Activated naive CD8-positive, alpha-beta T cell treated with anti-CD3 and anti-CD28 coated beads for 36 hours (primary cell): ENCODE results near the gene HS2ST1. TPM values are rescaled to one million over a fixed set of nuclear protein-coding genes. Genes with fewer than 3 reads are reported as not detected.

Experiments used
- DNase-seq: peaks from one replicate; pipeline ENCODE4 v3.0.0; 2021
- H3K27ac Mint-ChIP-seq: one replicate; pipeline ENCODE4 v1.8.0; 2022; ENCODE audit warnings: mild to moderate bottlenecking, moderate library complexity, mixed read lengths
- H3K27me3 Mint-ChIP-seq: one replicate; pipeline ENCODE4 v1.8.0; 2022; ENCODE audit warnings: mild to moderate bottlenecking, mixed read lengths
- H3K36me3 Mint-ChIP-seq: one replicate; pipeline ENCODE4 v1.8.0; 2021; ENCODE audit warnings: mild to moderate bottlenecking, mixed read lengths
- H3K4me1 Mint-ChIP-seq: one replicate; pipeline ENCODE4 v1.8.0; 2021; ENCODE audit warnings: mixed read lengths
- H3K4me3 Mint-ChIP-seq: one replicate; pipeline ENCODE4 v1.8.0; 2022; ENCODE audit warnings: mild to moderate bottlenecking, moderate library complexity, mixed read lengths
- H3K9me3 Mint-ChIP-seq: one replicate; pipeline ENCODE4 v1.8.0; 2022; ENCODE audit warnings: mixed read lengths
- total RNA-seq, 2 experiments: library from RNA; stranded (reverse); gene quantifications; one replicate each; pipeline ENCODE4 v1.2.3, GENCODE V29; 2021

The HS2ST1 gene
- total RNA-seq, 2 experiments from 2014 or later = 22.9 to 23.8 TPM

- Mint-ChIP-seq H3K36me3 (no peaks in the 10 kb centered on the region), H3K9me3 (no peaks in the 10 kb centered on the region), H3K4me1 (peaks cover 7% of the 10 kb centered on the region), H3K27me3 (peaks cover 24% of the 10 kb centered on the region), H3K27ac (no peak overlapping the region), H3K4me3 (no peak overlapping the region)
- no peak for DNase-seq
Measured at GRCh38 chr1:87127581-87127980, 213.1 kb downstream of the HS2ST1 start.

GRCh38 chr1:87129038-87129437 lies 214.6 kb downstream of the HS2ST1 start:
- Mint-ChIP-seq H3K36me3 (no peaks in the 10 kb centered on the region), H3K4me1 (peaks cover 9% of the 10 kb centered on the region), H3K27ac (no peak overlapping the region), H3K27me3 (peaks cover 38% of the 10 kb centered on the region), H3K9me3 (no peaks in the 10 kb centered on the region), H3K4me3 (no peak overlapping the region)
- DNase-seq = no peak

GRCh38 chr1:87129606-87130005 lies 215.2 kb downstream of the HS2ST1 start:
- peaks cover 39% of the 10 kb centered on the region for H3K27me3 Mint-ChIP-seq
- no peaks in the 10 kb centered on the region for H3K36me3 Mint-ChIP-seq
- H3K4me3 Mint-ChIP-seq = no peak overlapping the region
- H3K4me1 Mint-ChIP-seq = peaks cover 9% of the 10 kb centered on the region
- no peak overlapping the region for H3K27ac Mint-ChIP-seq
- DNase-seq = no peak
- no peaks in the 10 kb centered on the region for H3K9me3 Mint-ChIP-seq

- H3K4me1 Mint-ChIP-seq = peaks cover 9% of the 10 kb centered on the region
- no peak overlapping the region for H3K4me3 Mint-ChIP-seq
- H3K9me3 Mint-ChIP-seq = no peaks in the 10 kb centered on the region
- no peak overlapping the region for H3K27ac Mint-ChIP-seq
- H3K36me3 Mint-ChIP-seq = no peaks in the 10 kb centered on the region
- H3K27me3 Mint-ChIP-seq = peaks cover 47% of the 10 kb centered on the region
- no peak for DNase-seq
Measured at GRCh38 chr1:87130438-87130837, 216.0 kb downstream of the HS2ST1 start.

- Mint-ChIP-seq H3K27me3 (peaks cover 54% of the 10 kb centered on the region), H3K9me3 (no peaks in the 10 kb centered on the region), H3K4me3 (peak overlapping the region; percentile 71), H3K36me3 (no peaks in the 10 kb centered on the region), H3K4me1 (peaks cover 9% of the 10 kb centered on the region), H3K27ac (no peak overlapping the region)
- DNase-seq = peak; percentile 71
Measured at GRCh38 chr1:87131809-87132283, 217.4 kb downstream of the HS2ST1 start.

GRCh38 chr1:87132284-87132870 lies 217.9 kb downstream of the HS2ST1 start:
- Mint-ChIP-seq H3K27me3 (peaks cover 54% of the 10 kb centered on the region), H3K4me3 (peak overlapping the region; percentile 71), H3K4me1 (peaks cover 9% of the 10 kb centered on the region), H3K27ac (no peak overlapping the region), H3K9me3 (no peaks in the 10 kb centered on the region), H3K36me3 (no peaks in the 10 kb centered on the region)
- peak; percentile 6 for DNase-seq

- Mint-ChIP-seq H3K4me3 (no peak overlapping the region), H3K4me1 (peaks cover 9% of the 10 kb centered on the region), H3K9me3 (no peaks in the 10 kb centered on the region), H3K27me3 (peaks cover 54% of the 10 kb centered on the region), H3K27ac (no peak overlapping the region), H3K36me3 (no peaks in the 10 kb centered on the region)
- DNase-seq = no peak
Measured at GRCh38 chr1:87134061-87134460, 219.6 kb downstream of the HS2ST1 start.

- no peak overlapping the region for H3K4me3 Mint-ChIP-seq
- H3K27me3 Mint-ChIP-seq = peaks cover 49% of the 10 kb centered on the region
- peaks cover 9% of the 10 kb centered on the region for H3K4me1 Mint-ChIP-seq
- DNase-seq = no peak
- H3K27ac Mint-ChIP-seq = no peak overlapping the region
- no peaks in the 10 kb centered on the region for H3K9me3 Mint-ChIP-seq
- no peaks in the 10 kb centered on the region for H3K36me3 Mint-ChIP-seq
Measured at GRCh38 chr1:87134625-87135328, 220.3 kb downstream of the HS2ST1 start.

GRCh38 chr1:87135329-87135712 lies 220.9 kb downstream of the HS2ST1 start:
- H3K4me1 Mint-ChIP-seq = peaks cover 9% of the 10 kb centered on the region
- H3K27ac Mint-ChIP-seq = no peak overlapping the region
- H3K36me3 Mint-ChIP-seq = no peaks in the 10 kb centered on the region
- H3K4me3 Mint-ChIP-seq = no peak overlapping the region
- H3K27me3 Mint-ChIP-seq = peaks cover 47% of the 10 kb centered on the region
- DNase-seq = no peak
- H3K9me3 Mint-ChIP-seq = no peaks in the 10 kb centered on the region

- Mint-ChIP-seq H3K36me3 (no peaks in the 10 kb centered on the region), H3K9me3 (no peaks in the 10 kb centered on the region), H3K27ac (no peak overlapping the region), H3K4me3 (no peak overlapping the region), H3K4me1 (peaks cover 5% of the 10 kb centered on the region), H3K27me3 (peaks cover 35% of the 10 kb centered on the region)
- DNase-seq = no peak
Measured at GRCh38 chr1:87136607-87137341, 222.3 kb downstream of the HS2ST1 start.

- Mint-ChIP-seq H3K27ac (no peak overlapping the region), H3K4me3 (no peak overlapping the region), H3K4me1 (peaks cover 4% of the 10 kb centered on the region), H3K9me3 (no peaks in the 10 kb centered on the region), H3K27me3 (peaks cover 33% of the 10 kb centered on the region), H3K36me3 (no peaks in the 10 kb centered on the region)
- DNase-seq = no peak
Measured at GRCh38 chr1:87137342-87137739, 222.9 kb downstream of the HS2ST1 start.

GRCh38 chr1:87140831-87141540 lies 226.6 kb downstream of the HS2ST1 start:
- no peak for DNase-seq
- Mint-ChIP-seq H3K27me3 (peaks cover 10% of the 10 kb centered on the region), H3K9me3 (no peaks in the 10 kb centered on the region), H3K4me3 (no peak overlapping the region), H3K36me3 (no peaks in the 10 kb centered on the region), H3K4me1 (no peaks in the 10 kb centered on the region), H3K27ac (no peak overlapping the region)

- H3K4me1 Mint-ChIP-seq = no peaks in the 10 kb centered on the region
- no peaks in the 10 kb centered on the region for H3K36me3 Mint-ChIP-seq
- H3K9me3 Mint-ChIP-seq = no peaks in the 10 kb centered on the region
- no peak overlapping the region for H3K27ac Mint-ChIP-seq
- no peak for DNase-seq
- H3K27me3 Mint-ChIP-seq = peaks cover 14% of the 10 kb centered on the region
- no peak overlapping the region for H3K4me3 Mint-ChIP-seq
Measured at GRCh38 chr1:87141556-87141955, 227.1 kb downstream of the HS2ST1 start.

GRCh38 chr1:87143413-87144135 lies 229.1 kb downstream of the HS2ST1 start:
- H3K36me3 Mint-ChIP-seq = no peaks in the 10 kb centered on the region
- no peak overlapping the region for H3K4me3 Mint-ChIP-seq
- DNase-seq = no peak
- H3K27ac Mint-ChIP-seq = no peak overlapping the region
- H3K27me3 Mint-ChIP-seq = peaks cover 23% of the 10 kb centered on the region
- no peaks in the 10 kb centered on the region for H3K4me1 Mint-ChIP-seq
- no peaks in the 10 kb centered on the region for H3K9me3 Mint-ChIP-seq
